Testis (tissue), 2 donors: ENCODE data around the gene FILIP1L.

Experiments used
- CTCF ChIP-seq, 3 experiments: fragments of 450-650 bp in 2 of 3; fragments of 200-600 bp in 1 of 3; sonication (generic) in 1 of 3; IDR thresholded peaks; one replicate each; pipeline ENCODE4 v1.5.1; 2016 to 2019; ENCODE audit warnings: antibody characterized with exemption in 3 of 3, mild to moderate bottlenecking in 2 of 3, moderate library complexity in 1 of 3
- POLR2A ChIP-seq: fragments of 450-650 bp; IDR thresholded peaks from one replicate; pipeline ENCODE4 v1.6.1; 2017; ENCODE audit warnings: antibody characterized with exemption, mild to moderate bottlenecking, moderate library complexity

GRCh38 chr3:99972380-99973104, 141.8 kb downstream of the FILIP1L start:
- TF ChIP-seq CTCF (IDR thresholded peaks at IDR 0.05) (no peak), POLR2A (no peak)
